OCI-LY7 (cell line): ENCODE results near the gene RHOU. TPM values are rescaled to one million over a fixed set of nuclear protein-coding genes. Genes with fewer than 3 reads are reported as not detected.

Experiments used
- BruUV-seq: library from RNA; stranded (reverse); fragments of 400-500 nt; replicated peaks from 2 replicates; lab custom pipeline; 2021; lab: Mats Ljungman, UMichigan
- CTCF ChIA-PET: fragments of 300-600 bp; sonication (Branson Sonifier 250); formaldehyde crosslinking; loops from one replicate; lab custom pipeline; 2022; ENCODE audit warnings: antibody characterized with exemption; ENCODE audit not compliant: unreplicated experiment; lab: Charles Lee
- POLR2A ChIA-PET: fragments of 300-600 bp; sonication (Branson Sonifier 250); formaldehyde crosslinking; loops from one replicate; lab custom pipeline; 2022; ENCODE audit warnings: antibody characterized with exemption; lab: Charles Lee
- DNase-seq: peaks from one replicate; pipeline ENCODE4 v3.0.0-alpha.2; 2015; ENCODE audit warnings: low spot score
- H2AFZ ChIP-seq: fragments of 200-600 bp; sonication (generic), shearing (Covaris generic); 2 replicates; pipeline ENCODE4 v1.6.1; 2014; ENCODE audit warnings: mild to moderate bottlenecking, antibody characterized with exemption, low read length, moderate library complexity
- H3K27ac ChIP-seq: fragments of 200-600 bp; sonication (generic); 2 replicates; pipeline ENCODE4 v1.5.1; 2014; ENCODE audit warnings: mixed run types, low read depth, mild to moderate bottlenecking, moderate library complexity, low read length, inconsistent platforms; ENCODE audit not compliant: poor library complexity, severe bottlenecking
- H3K36me3 ChIP-seq: fragments of 200-600 bp; sonication (generic); 2 replicates; pipeline ENCODE4 v1.6.1; 2014; ENCODE audit warnings: mild to moderate bottlenecking, antibody characterized with exemption, low read length, moderate library complexity, mixed read lengths; ENCODE audit not compliant: insufficient read depth
- H3K4me1 ChIP-seq: fragments of 200-600 bp; sonication (generic); 2 replicates; pipeline ENCODE4 v1.5.1; 2014; ENCODE audit warnings: mild to moderate bottlenecking, low read length; ENCODE audit not compliant: insufficient read depth, poor library complexity, severe bottlenecking
- H3K4me2 ChIP-seq: fragments of 200-600 bp; sonication (generic); 2 replicates; pipeline ENCODE4 v1.6.1; 2014; ENCODE audit warnings: mild to moderate bottlenecking, low read length
- H3K4me3 ChIP-seq: fragments of 200-600 bp; sonication (generic); 2 replicates; pipeline ENCODE4 v1.5.1; 2014; ENCODE audit warnings: mild to moderate bottlenecking, low read depth, low read length; ENCODE audit not compliant: poor library complexity, severe bottlenecking
- H3K79me2 ChIP-seq: fragments of 200-600 bp; sonication (generic); 2 replicates; pipeline ENCODE4 v1.6.1; 2016; ENCODE audit warnings: low read depth, mild to moderate bottlenecking, low read length, moderate library complexity, mixed read lengths; ENCODE audit not compliant: insufficient read depth
- H3K9me2 ChIP-seq: fragments of 200-600 bp; sonication (generic); 2 replicates; pipeline ENCODE4 v1.6.1; 2016; ENCODE audit warnings: mild to moderate bottlenecking, low read length, mixed read lengths; ENCODE audit not compliant: insufficient read depth
- H3K9me3 ChIP-seq: fragments of 200-600 bp; sonication (generic); 2 replicates; pipeline ENCODE4 v1.6.1; 2014; ENCODE audit warnings: mild to moderate bottlenecking, mixed run types, low read length, mixed read lengths
- H4K20me1 ChIP-seq: fragments of 200-600 bp; sonication (generic); 2 replicates; pipeline ENCODE4 v1.6.1; 2014; ENCODE audit warnings: mild to moderate bottlenecking, antibody characterized with exemption, low read length, moderate library complexity, mixed read lengths; ENCODE audit not compliant: insufficient read depth
- EZH2phosphoT487 ChIP-seq: fragments of 200-600 bp; sonication (generic); IDR thresholded peaks from 2 replicates; pipeline ENCODE4 v1.6.1; 2018; ENCODE audit warnings: low read depth, borderline replicate concordance, mild to moderate bottlenecking, mixed run types, antibody characterized with exemption, low read length, moderate library complexity, mixed read lengths
- intact Hi-C: fragments of 100-400 bp; cut with micrococcal nuclease; formaldehyde crosslinking; loops from one replicate; pipeline ENCODE4 v1.10.0; 2022; ENCODE audit not compliant: unreplicated experiment
- total RNA-seq, 2 experiments: library from RNA; depleted of rRNA in 1 of 2; stranded (reverse); fragments of >200 nt in 1 of 2; shearing (Covaris generic) in 1 of 2; gene quantifications; 2 replicates each; pipeline ENCODE4 v1.2.3, GENCODE V29; 2014 to 2022
- TF ChIP-seq, protein P1 (sequence below): fragments of 200-600 bp; sonication (generic); conservative IDR thresholded peaks from 2 replicates; pipeline ENCODE4 v1.5.1; 2014; ENCODE audit warnings: mild to moderate bottlenecking, antibody characterized with exemption, low read length, moderate library complexity, mixed read lengths

The RHOU gene
- total RNA-seq, 2 experiments from 2014 or later: not detected

DNA sequence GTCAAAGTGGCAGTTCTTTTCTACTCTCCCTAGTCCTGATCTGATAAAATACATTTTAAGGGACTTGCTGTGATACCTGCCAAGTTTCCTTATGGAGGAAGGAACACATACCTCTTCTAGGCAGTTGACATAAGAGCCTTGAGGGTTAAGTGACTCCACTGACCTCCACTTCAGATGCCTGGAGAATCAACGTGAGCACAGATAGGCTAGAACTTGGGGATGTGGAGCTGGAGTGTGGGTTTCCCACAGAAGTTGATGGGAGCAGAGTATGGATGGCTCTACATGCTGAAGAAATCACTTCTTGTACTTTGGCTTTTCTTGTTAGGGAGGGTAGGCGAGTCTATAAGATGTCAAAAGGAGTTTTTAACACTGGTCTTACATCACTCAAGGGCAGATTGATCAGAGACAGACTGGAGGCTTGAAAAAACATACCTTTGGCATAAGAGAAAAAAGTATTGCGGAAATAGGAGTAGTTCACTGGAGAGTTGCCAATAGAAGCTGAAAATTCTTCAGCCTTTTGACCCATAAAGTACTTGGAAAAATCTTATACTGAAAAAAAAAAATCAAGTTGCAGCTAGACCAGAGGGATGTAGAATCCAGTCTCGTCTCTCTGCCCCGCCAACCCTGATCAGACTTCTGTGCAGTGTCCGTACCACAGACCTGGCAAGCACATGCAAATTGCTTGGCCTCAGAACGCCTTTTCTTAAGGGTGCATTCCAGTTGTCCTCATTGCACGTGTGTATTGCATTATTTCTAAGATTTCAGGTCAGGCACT lies 5.5 kb downstream of the RHOU start:
- TF ChIP-seq, protein P1, sequence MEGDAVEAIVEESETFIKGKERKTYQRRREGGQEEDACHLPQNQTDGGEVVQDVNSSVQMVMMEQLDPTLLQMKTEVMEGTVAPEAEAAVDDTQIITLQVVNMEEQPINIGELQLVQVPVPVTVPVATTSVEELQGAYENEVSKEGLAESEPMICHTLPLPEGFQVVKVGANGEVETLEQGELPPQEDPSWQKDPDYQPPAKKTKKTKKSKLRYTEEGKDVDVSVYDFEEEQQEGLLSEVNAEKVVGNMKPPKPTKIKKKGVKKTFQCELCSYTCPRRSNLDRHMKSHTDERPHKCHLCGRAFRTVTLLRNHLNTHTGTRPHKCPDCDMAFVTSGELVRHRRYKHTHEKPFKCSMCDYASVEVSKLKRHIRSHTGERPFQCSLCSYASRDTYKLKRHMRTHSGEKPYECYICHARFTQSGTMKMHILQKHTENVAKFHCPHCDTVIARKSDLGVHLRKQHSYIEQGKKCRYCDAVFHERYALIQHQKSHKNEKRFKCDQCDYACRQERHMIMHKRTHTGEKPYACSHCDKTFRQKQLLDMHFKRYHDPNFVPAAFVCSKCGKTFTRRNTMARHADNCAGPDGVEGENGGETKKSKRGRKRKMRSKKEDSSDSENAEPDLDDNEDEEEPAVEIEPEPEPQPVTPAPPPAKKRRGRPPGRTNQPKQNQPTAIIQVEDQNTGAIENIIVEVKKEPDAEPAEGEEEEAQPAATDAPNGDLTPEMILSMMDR: no peak
- POLR2A ChIA-PET: no interaction called here
- no peaks in the 10 kb centered on the region for H3K9me3 ChIP-seq
- no peak for DNase-seq
- H3K4me3 ChIP-seq: no peak overlapping the region
- no peak overlapping the region for H2AFZ ChIP-seq
- H4K20me1 ChIP-seq: no peaks in the 10 kb centered on the region; the same call in 1 of the 2 replicates
- no peaks in the 10 kb centered on the region for H3K4me1 ChIP-seq
- no peak overlapping the region for H3K4me2 ChIP-seq
- no peaks in the 10 kb centered on the region for H3K36me3 ChIP-seq
- H3K9me2 ChIP-seq: no peaks in the 10 kb centered on the region
- no TSS peak for BruUV-seq
- intact Hi-C loops: no loop called here
- CTCF ChIA-PET: no interaction called here
- no peak overlapping the region for H3K27ac ChIP-seq
- no peaks in the 10 kb centered on the region for H3K79me2 ChIP-seq

DNA sequence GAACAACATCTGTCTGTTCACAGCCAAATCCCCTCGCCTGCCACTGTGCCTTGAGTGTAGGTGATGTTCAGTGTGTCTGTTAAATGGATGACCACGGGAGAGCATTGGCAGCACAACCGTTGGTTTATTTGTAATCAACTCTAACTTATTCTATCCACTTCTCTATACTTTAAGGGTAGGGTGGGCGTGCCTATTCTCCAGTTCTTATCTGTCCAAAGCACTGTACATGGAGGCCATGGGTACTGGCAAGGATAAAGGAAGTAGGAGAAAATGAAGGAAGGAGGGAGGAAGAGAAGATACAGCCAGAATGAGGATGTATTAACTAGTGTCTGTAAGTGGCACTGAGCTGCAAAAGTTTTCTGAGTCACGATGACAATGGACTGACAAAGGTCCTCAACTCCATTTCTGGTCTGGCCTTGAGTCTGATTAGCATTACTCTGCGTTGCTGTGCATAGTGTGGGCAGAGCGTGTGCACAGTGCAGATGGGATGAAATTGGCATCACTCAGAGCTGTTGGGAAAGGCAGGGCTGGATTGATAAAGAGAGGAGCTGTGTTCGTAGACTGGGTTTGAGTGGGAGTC lies 7.1 kb downstream of the RHOU start:
- intact Hi-C loops: no loop called here
- H4K20me1 ChIP-seq: no peaks in the 10 kb centered on the region; the same call in 1 of the 2 replicates
- no peaks in the 10 kb centered on the region for H3K4me1 ChIP-seq
- H3K9me2 ChIP-seq: no peaks in the 10 kb centered on the region
- ChIA-PET POLR2A (interaction anchor here (1.2 kb wide), 1 partner anchor 10 kb away, joined by 3 read pairs; no protein-coding TSS in a partner anchor), CTCF (no interaction called here)
- H3K27ac ChIP-seq: no peak overlapping the region
- TF ChIP-seq EZH2phosphoT487: no peak
- TF ChIP-seq, protein P1: no peak
- no peaks in the 10 kb centered on the region for H3K36me3 ChIP-seq
- no peak for DNase-seq
- H3K79me2 ChIP-seq: no peaks in the 10 kb centered on the region
- no peak overlapping the region for H3K4me2 ChIP-seq
- no peak overlapping the region for H2AFZ ChIP-seq
- no peaks in the 10 kb centered on the region for H3K9me3 ChIP-seq
- H3K4me3 ChIP-seq: no peak overlapping the region
- no TSS peak for BruUV-seq

DNA sequence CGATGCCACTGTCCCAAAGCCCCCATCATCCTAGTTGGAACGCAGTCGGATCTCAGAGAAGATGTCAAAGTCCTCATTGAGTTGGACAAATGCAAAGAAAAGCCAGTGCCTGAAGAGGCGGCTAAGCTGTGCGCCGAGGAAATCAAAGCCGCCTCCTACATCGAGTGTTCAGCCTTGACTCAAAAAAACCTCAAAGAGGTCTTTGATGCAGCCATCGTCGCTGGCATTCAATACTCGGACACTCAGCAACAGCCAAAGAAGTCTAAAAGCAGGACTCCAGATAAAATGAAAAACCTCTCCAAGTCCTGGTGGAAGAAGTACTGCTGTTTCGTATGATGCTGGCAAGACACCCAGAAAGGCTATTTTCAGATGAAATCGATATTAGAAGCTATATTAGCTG lies 8.1 kb downstream of the RHOU start:
- Histone ChIP-seq H4K20me1 (no peaks in the 10 kb centered on the region), H3K27ac (no peak overlapping the region), H3K9me3 (no peaks in the 10 kb centered on the region), H3K9me2 (no peaks in the 10 kb centered on the region), H3K4me2 (no peak overlapping the region), H2AFZ (no peak overlapping the region), H3K4me1 (no peaks in the 10 kb centered on the region), H3K36me3 (no peaks in the 10 kb centered on the region), H3K79me2 (no peaks in the 10 kb centered on the region), H3K4me3 (no peak overlapping the region)
- BruUV-seq: no TSS peak
- intact Hi-C loops: no loop called here
- TF ChIP-seq, protein P1: no peak
- no peak for TF ChIP-seq EZH2phosphoT487
- ChIA-PET POLR2A (interaction anchor here (1.2 kb wide), 1 partner anchor 9 kb away, joined by 3 read pairs; no protein-coding TSS in a partner anchor), CTCF (no interaction called here)
- no peak for DNase-seq
